IMR-90 (cell line): ENCODE results near the gene FARP1. TPM values are rescaled to one million over a fixed set of nuclear protein-coding genes. Genes with fewer than 3 reads are reported as not detected.

Source experiments
- ATAC-seq: fragments of 200-7000 bp; cut with Tn5 transposase; 2 replicates; pipeline ENCODE4 v1.9.1; 2020; ENCODE audit warnings: low read depth, mild to moderate bottlenecking, moderate library complexity
- BruUV-seq: library from RNA; stranded (reverse); fragments of 400-500 nt; replicated peaks from 2 replicates; lab custom pipeline; 2021; lab: Mats Ljungman, UMichigan
- CTCF ChIA-PET: fragments of 300-600 bp; formaldehyde crosslinking; extraction: SDS; loops from one replicate; lab custom pipeline; 2021; ENCODE audit warnings: antibody characterized with exemption; lab: Yijun Ruan, JAX
- POLR2A ChIA-PET: fragments of 300-600 bp; sonication (Branson Sonifier 250); formaldehyde crosslinking; loops from one replicate; lab custom pipeline; 2022; ENCODE audit warnings: antibody characterized with exemption; ENCODE audit not compliant: unreplicated experiment; lab: Charles Lee
- DNase-seq: peaks from one replicate; pipeline ENCODE4 v3.0.0; 2013
- H2AFZ ChIP-seq: replicated peaks from 2 replicates; pipeline ENCODE3; 2013; ENCODE audit warnings: low read length, mild to moderate bottlenecking; ENCODE audit not compliant: poor library complexity
- H2AK5ac ChIP-seq: 2 replicates; pipeline ENCODE4 v1.6.1; 2013; ENCODE audit warnings: low read depth, low read length, inconsistent platforms
- H2AK9ac ChIP-seq: replicated peaks from 2 replicates; pipeline ENCODE3; 2013; ENCODE audit warnings: mild to moderate bottlenecking, low read depth, low read length, moderate library complexity; ENCODE audit not compliant: poor library complexity
- H2BK120ac ChIP-seq: 2 replicates; pipeline ENCODE4 v1.6.1; 2013; ENCODE audit warnings: low read depth, low read length, inconsistent platforms
- H2BK15ac ChIP-seq: 3 replicates; pipeline ENCODE4 v1.6.1; 2013; ENCODE audit warnings: low read depth, low read length, inconsistent platforms
- H2BK20ac ChIP-seq: 2 replicates; pipeline ENCODE4 v1.6.1; 2013; ENCODE audit warnings: low read depth, mild to moderate bottlenecking, inconsistent platforms, low read length, moderate library complexity
- H2BK5ac ChIP-seq: 2 replicates; pipeline ENCODE4 v1.6.1; 2013; ENCODE audit warnings: mild to moderate bottlenecking, low read depth, low read length, inconsistent platforms; ENCODE audit not compliant: poor library complexity, severe bottlenecking
- H3K14ac ChIP-seq: replicated peaks from 2 replicates; pipeline ENCODE4 v1.6.1; 2013; ENCODE audit warnings: low read depth, low read length, inconsistent platforms
- H3K18ac ChIP-seq: 2 replicates; pipeline ENCODE4 v1.6.1; 2013; ENCODE audit warnings: low read depth, low read length, control low read depth
- H3K23ac ChIP-seq: 2 replicates; pipeline ENCODE4 v1.6.1; 2013; ENCODE audit warnings: low read depth, low read length, inconsistent platforms
- H3K27ac ChIP-seq: 2 replicates; pipeline ENCODE4 v1.5.1; 2013; ENCODE audit warnings: mild to moderate bottlenecking, control low read depth, low read length; ENCODE audit not compliant: insufficient read depth
- H3K27me3 ChIP-seq: 2 replicates; pipeline ENCODE4 v1.6.1; 2013; ENCODE audit warnings: low read length; ENCODE audit not compliant: control insufficient read depth, insufficient read depth
- H3K36me3 ChIP-seq: 2 replicates; pipeline ENCODE4 v1.6.1; 2013; ENCODE audit warnings: low read length, mixed read lengths; ENCODE audit not compliant: control insufficient read depth, insufficient read depth
- H3K4ac ChIP-seq: 2 replicates; pipeline ENCODE4 v1.6.1; 2013; ENCODE audit warnings: low read depth, low read length, inconsistent platforms
- H3K4me1 ChIP-seq: 2 replicates; pipeline ENCODE4 v1.6.1; 2013; ENCODE audit warnings: low read length, mixed read lengths; ENCODE audit not compliant: control insufficient read depth, insufficient read depth
- H3K4me2 ChIP-seq: 2 replicates; pipeline ENCODE4 v1.6.1; 2013; ENCODE audit warnings: low read depth, mild to moderate bottlenecking, control low read depth, low read length, moderate library complexity
- H3K4me3 ChIP-seq: 2 replicates; pipeline ENCODE4 v1.5.1; 2013; ENCODE audit warnings: low read depth, mild to moderate bottlenecking, control low read depth, low read length, moderate library complexity; ENCODE audit not compliant: insufficient read depth
- H3K56ac ChIP-seq: 2 replicates; pipeline ENCODE4 v1.6.1; 2013; ENCODE audit warnings: low read length, inconsistent platforms; ENCODE audit not compliant: insufficient read depth; ENCODE audit errors: extremely low read depth
- H3K79me1 ChIP-seq, 2 experiments: 2 replicates each; pipeline ENCODE4 v1.6.1; 2013; ENCODE audit warnings: low read length in 2 of 2, inconsistent platforms in 1 of 2, low read depth in 1 of 2
- H3K9ac ChIP-seq: 2 replicates; pipeline ENCODE4 v1.6.1; 2013; ENCODE audit warnings: low read depth, low read length, control low read depth
- H3K9me1 ChIP-seq: 2 replicates; pipeline ENCODE4 v1.6.1; 2013; ENCODE audit warnings: low read length, inconsistent platforms; ENCODE audit not compliant: insufficient read depth
- H3K9me3 ChIP-seq: 2 replicates; pipeline ENCODE4 v1.6.1; 2013; ENCODE audit warnings: low read length; ENCODE audit not compliant: control insufficient read depth, insufficient read depth
- H4K20me1 ChIP-seq: 2 replicates; pipeline ENCODE4 v1.6.1; 2013; ENCODE audit warnings: low read length, inconsistent platforms; ENCODE audit not compliant: insufficient read depth
- H4K5ac ChIP-seq: 2 replicates; pipeline ENCODE4 v1.6.1; 2013; ENCODE audit warnings: mild to moderate bottlenecking, low read depth, low read length, control low read depth
- H4K8ac ChIP-seq, 2 experiments: 2 replicates each; pipeline ENCODE4 v1.6.1; 2013; ENCODE audit warnings: low read depth in 2 of 2, low read length in 2 of 2, control low read depth in 1 of 2, inconsistent platforms in 1 of 2
- H4K91ac ChIP-seq: 2 replicates; pipeline ENCODE4 v1.6.1; 2013; ENCODE audit warnings: low read depth, low read length, inconsistent platforms; ENCODE audit not compliant: insufficient read depth
- BHLHE40 ChIP-seq: fragments of 150-350 bp; IDR thresholded peaks from 2 replicates; pipeline ENCODE4 v1.6.1; 2016; ENCODE audit warnings: mild to moderate bottlenecking, low read depth, low read length
- CEBPB ChIP-seq: IDR thresholded peaks from 2 replicates; pipeline ENCODE4 v1.6.1; 2012; ENCODE audit warnings: low read depth, low read length, improper control_type of control experiment
- CHD1 ChIP-seq: IDR thresholded peaks from 2 replicates; pipeline ENCODE4 v1.6.1; 2012; ENCODE audit warnings: low read depth, low read length, improper control_type of control experiment
- FOS ChIP-seq: fragments of 150-350 bp; IDR thresholded peaks from 2 replicates; pipeline ENCODE4 v1.6.1; 2016; ENCODE audit warnings: low read depth, low read length
- MAFK ChIP-seq: IDR thresholded peaks from 2 replicates; pipeline ENCODE4 v1.6.1; 2012; ENCODE audit warnings: low read depth, low read length, improper control_type of control experiment
- MAZ ChIP-seq: IDR thresholded peaks from 2 replicates; pipeline ENCODE4 v1.6.1; 2012; ENCODE audit warnings: low read depth, mild to moderate bottlenecking, low read length, improper control_type of control experiment, moderate library complexity, borderline replicate concordance
- MXI1 ChIP-seq: IDR thresholded peaks from 2 replicates; pipeline ENCODE4 v1.6.1; 2012; ENCODE audit warnings: low read depth, mild to moderate bottlenecking, low read length, moderate library complexity, borderline replicate concordance
- POLR2A ChIP-seq: IDR thresholded peaks from 2 replicates; pipeline ENCODE4 v1.6.1; 2012; ENCODE audit warnings: mild to moderate bottlenecking, low read depth, low read length
- RAD21 ChIP-seq: IDR thresholded peaks from 2 replicates; pipeline ENCODE4 v1.6.1; 2012; ENCODE audit warnings: low read length, improper control_type of control experiment
- RFX5 ChIP-seq: IDR thresholded peaks from 2 replicates; pipeline ENCODE4 v1.8.0; 2012; ENCODE audit warnings: low read depth, mild to moderate bottlenecking, low read length, moderate library complexity
- USF2 ChIP-seq: fragments of 150-350 bp; IDR thresholded peaks from 2 replicates; pipeline ENCODE4 v1.6.1; 2017; ENCODE audit warnings: mild to moderate bottlenecking, antibody characterized with exemption, low read length, low read depth
- WGBS, 2 experiments: methylation state at CpG; one replicate each; pipeline versions ENCODE4 v1.1.5 to v1.1.7; 2013; ENCODE audit warnings: missing lambda C conversion rate in 2 of 2; ENCODE audit not compliant: insufficient read length in 1 of 2; ENCODE audit errors: extremely low coverage in 2 of 2; 5-methylcytosine and 5-hydroxymethylcytosine counted together
- dilution Hi-C: fragments of 300-500 bp; cut with HindIII; formaldehyde crosslinking; loops from one replicate; pipeline ENCODE4 v1.14.3; 2018; ENCODE audit warnings: low sequenced_read_pairs; ENCODE audit not compliant: unreplicated experiment
- in situ Hi-C: fragments of 300-500 bp; cut with MboI; formaldehyde crosslinking; loops from 3 replicates; pipeline ENCODE4 v1.14.3; 2019; ENCODE audit warnings: low sequenced_read_pairs, inconsistent platforms, mixed read lengths
- intact Hi-C: fragments of 100-400 bp; cut with micrococcal nuclease; formaldehyde crosslinking; loops from 2 replicates; pipeline ENCODE4 v1.10.0; 2022
- polyA plus RNA-seq, 3 experiments: library from polyadenylated mRNA; depleted of rRNA; stranded (reverse); fragments of >200 nt; gene quantifications; 2 replicates each; pipeline ENCODE4 v1.2.3, GENCODE V29; 2012; ENCODE audit warnings: low replicate concordance in 1 of 3
- total RNA-seq: library from RNA; depleted of rRNA; stranded (reverse); fragments of >200 nt; gene quantifications from 2 replicates; pipeline ENCODE4 v1.2.3, GENCODE V29; 2012
- TF ChIP-seq, protein P1 (sequence below): conservative IDR thresholded peaks from 2 replicates; pipeline ENCODE4 v1.5.1; 2012; ENCODE audit warnings: mild to moderate bottlenecking, low read depth, low read length, improper control_type of control experiment
- TF ChIP-seq, protein P2 (sequence below): fragments of 150-350 bp; IDR thresholded peaks from 2 replicates; pipeline ENCODE4 v1.6.1; 2016; ENCODE audit warnings: low read depth, mild to moderate bottlenecking, low read length, moderate library complexity, borderline replicate concordance

Gene FARP1
- total and polyA plus RNA-seq, 2 of the 4 experiments (the other 2 are of a cell fraction), result 39.6 to 57.0 TPM

DNA sequence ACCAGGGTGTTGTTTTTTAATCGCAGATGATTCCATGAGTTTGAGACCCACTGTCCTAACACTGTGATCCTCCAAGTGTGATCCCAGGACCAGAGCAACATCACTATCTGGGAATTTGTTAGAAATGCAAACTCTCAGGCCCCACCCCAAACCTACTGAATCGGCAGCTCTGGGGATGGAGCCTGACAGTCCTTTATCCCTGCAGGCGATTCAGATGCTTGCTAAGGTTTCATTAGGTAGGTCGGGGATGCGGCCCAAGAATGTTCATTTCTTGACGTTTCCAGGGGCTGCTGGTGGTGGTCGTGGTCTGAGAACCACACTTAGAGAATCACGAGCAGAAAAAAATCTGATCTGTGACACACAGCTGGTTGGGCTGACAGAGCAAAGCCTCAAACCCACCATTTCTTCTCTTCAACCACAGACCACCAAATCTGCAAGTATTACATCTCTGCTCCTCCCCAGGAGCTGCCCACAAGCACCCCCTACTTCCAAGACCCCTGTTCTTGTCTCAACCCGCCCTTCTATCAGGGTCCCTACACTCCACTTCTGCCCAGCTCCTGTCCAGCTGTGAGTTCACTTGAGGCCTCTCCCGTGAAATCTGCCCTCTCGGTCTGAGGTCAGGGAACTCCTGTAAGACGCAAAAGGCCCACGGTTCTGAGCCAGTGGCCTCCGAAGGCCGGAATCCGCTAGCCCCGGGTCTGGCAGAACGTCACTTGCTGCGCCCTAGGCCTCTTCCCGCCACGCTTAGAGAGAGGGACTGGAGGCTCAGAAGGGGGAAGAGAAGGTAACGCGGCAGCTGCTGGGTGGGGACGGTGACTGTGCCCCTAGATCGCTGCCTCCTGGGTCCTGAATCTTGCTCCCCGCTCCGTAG is 1.1 kb upstream of the FARP1 start:
- DNase-seq (no peak), ATAC-seq (no peak)
- Histone ChIP-seq H2BK20ac (no peak overlapping the region; the same call in 1 of the 2 replicates), H3K23ac (no peak overlapping the region; the same call in 1 of the 2 replicates), H2AK5ac (peak overlapping the region; percentile 59), H3K4me1 (peaks cover 8% of the 10 kb centered on the region), H3K36me3 (no peaks in the 10 kb centered on the region), H3K9ac (no peak overlapping the region), H3K9me3 (no peaks in the 10 kb centered on the region), H4K20me1 (peaks cover 27% of the 10 kb centered on the region), H3K14ac (no peak overlapping the region), H2AFZ (peak overlapping the region; percentile 89), H2AK9ac (no peak overlapping the region), H2BK120ac (0 out of 2 replicates have a peak overlapping the region, but pooled peaks have one; percentile 8), H4K5ac (no peak overlapping the region), H2BK5ac (no peak overlapping the region), H3K27me3 (no peaks in the 10 kb centered on the region; the same call in 1 of the 2 replicates), H3K4ac (peak overlapping the region; percentile 29; the same call in 1 of the 2 replicates), H3K4me2 (no peak overlapping the region), H4K8ac (no peak overlapping the region; a peak in 1 of 4 replicates), H3K9me1 (peaks cover 6% of the 10 kb centered on the region), H3K56ac (no peak overlapping the region), H4K91ac (0 out of 2 replicates have a peak overlapping the region, but pooled peaks have one; percentile 43), H3K4me3 (no peak overlapping the region), H2BK15ac (peak overlapping the region; percentile 51; the same call in 1 of the 3 replicates), H3K27ac (no peak overlapping the region), H3K18ac (no peak overlapping the region), H3K79me1 (peaks cover 7 to 21% of the 10 kb centered on the region in 2 experiments; a peak in 3 of 4 replicates)
- intact Hi-C loops, result loop anchor here (5.0 to 10.0 kb wide), 5 partner anchors 113 to 533 kb away; no protein-coding TSS in a partner anchor
- WGBS, 2 experiments, result 69% methylated on average over 12 of the region's 27 CpGs; no CpG with 5 or more reads in 1 of the 2 experiments
- CTCF ChIA-PET, result no interaction called here
- in situ Hi-C loops, result loop anchor here (10.0 to 25.0 kb wide), 4 partner anchors 253 to 696 kb away; no protein-coding TSS in a partner anchor
- BruUV-seq, result no TSS peak
- POLR2A ChIA-PET, result no interaction called here
- dilution Hi-C loops, result no loop called here
- no peak for TF ChIP-seq BHLHE40
- TF ChIP-seq, protein P1, sequence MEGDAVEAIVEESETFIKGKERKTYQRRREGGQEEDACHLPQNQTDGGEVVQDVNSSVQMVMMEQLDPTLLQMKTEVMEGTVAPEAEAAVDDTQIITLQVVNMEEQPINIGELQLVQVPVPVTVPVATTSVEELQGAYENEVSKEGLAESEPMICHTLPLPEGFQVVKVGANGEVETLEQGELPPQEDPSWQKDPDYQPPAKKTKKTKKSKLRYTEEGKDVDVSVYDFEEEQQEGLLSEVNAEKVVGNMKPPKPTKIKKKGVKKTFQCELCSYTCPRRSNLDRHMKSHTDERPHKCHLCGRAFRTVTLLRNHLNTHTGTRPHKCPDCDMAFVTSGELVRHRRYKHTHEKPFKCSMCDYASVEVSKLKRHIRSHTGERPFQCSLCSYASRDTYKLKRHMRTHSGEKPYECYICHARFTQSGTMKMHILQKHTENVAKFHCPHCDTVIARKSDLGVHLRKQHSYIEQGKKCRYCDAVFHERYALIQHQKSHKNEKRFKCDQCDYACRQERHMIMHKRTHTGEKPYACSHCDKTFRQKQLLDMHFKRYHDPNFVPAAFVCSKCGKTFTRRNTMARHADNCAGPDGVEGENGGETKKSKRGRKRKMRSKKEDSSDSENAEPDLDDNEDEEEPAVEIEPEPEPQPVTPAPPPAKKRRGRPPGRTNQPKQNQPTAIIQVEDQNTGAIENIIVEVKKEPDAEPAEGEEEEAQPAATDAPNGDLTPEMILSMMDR, result no peak
- TF ChIP-seq, protein P2, sequence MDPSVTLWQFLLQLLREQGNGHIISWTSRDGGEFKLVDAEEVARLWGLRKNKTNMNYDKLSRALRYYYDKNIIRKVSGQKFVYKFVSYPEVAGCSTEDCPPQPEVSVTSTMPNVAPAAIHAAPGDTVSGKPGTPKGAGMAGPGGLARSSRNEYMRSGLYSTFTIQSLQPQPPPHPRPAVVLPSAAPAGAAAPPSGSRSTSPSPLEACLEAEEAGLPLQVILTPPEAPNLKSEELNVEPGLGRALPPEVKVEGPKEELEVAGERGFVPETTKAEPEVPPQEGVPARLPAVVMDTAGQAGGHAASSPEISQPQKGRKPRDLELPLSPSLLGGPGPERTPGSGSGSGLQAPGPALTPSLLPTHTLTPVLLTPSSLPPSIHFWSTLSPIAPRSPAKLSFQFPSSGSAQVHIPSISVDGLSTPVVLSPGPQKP, result no peak
- TF ChIP-seq MXI1, result no peak
- TF ChIP-seq FOS, result no peak
- TF ChIP-seq USF2, result no peak
- no peak for TF ChIP-seq POLR2A
- TF ChIP-seq RFX5, result no peak
- no peak for TF ChIP-seq MAFK
- TF ChIP-seq CEBPB, result no peak
- no peak for TF ChIP-seq RAD21
- TF ChIP-seq MAZ, result no peak
- no peak for TF ChIP-seq CHD1
